Glutamatergic neuron (in vitro differentiated cells): ENCODE results near the gene CEBPA. TPM values are rescaled to one million over a fixed set of nuclear protein-coding genes. Genes with fewer than 3 reads are reported as not detected.
"Not testable (repeated sequence)": the region's sequence is repeated elsewhere in the genome, so short reads cannot be mapped to it uniquely, and the experiment has no call there.

Source experiments
- DNase-seq: peaks from one replicate; pipeline ENCODE4 v3.0.0; 2022
- H3K27ac Mint-ChIP-seq: one replicate; pipeline ENCODE4 v1.8.0; 2020; ENCODE audit warnings: mild to moderate bottlenecking, mixed read lengths, inconsistent platforms; ENCODE audit not compliant: unreplicated experiment
- H3K27me3 Mint-ChIP-seq: one replicate; pipeline ENCODE4 v1.8.0; 2020; ENCODE audit warnings: mild to moderate bottlenecking, moderate library complexity, mixed read lengths, inconsistent platforms; ENCODE audit not compliant: unreplicated experiment
- H3K36me3 Mint-ChIP-seq: one replicate; pipeline ENCODE4 v1.8.0; 2020; ENCODE audit warnings: mild to moderate bottlenecking, mixed read lengths, inconsistent platforms; ENCODE audit not compliant: unreplicated experiment
- H3K4me1 Mint-ChIP-seq: one replicate; pipeline ENCODE4 v1.8.0; 2020; ENCODE audit warnings: mild to moderate bottlenecking, low read depth, mixed read lengths, inconsistent platforms; ENCODE audit not compliant: unreplicated experiment
- H3K4me3 Mint-ChIP-seq: one replicate; pipeline ENCODE4 v1.8.0; 2020; ENCODE audit warnings: mild to moderate bottlenecking, mixed read lengths, inconsistent platforms; ENCODE audit not compliant: unreplicated experiment
- H3K9me3 Mint-ChIP-seq: one replicate; pipeline ENCODE4 v1.8.0; 2020; ENCODE audit warnings: mild to moderate bottlenecking, moderate library complexity, mixed read lengths, inconsistent platforms; ENCODE audit not compliant: unreplicated experiment
- CTCF ChIP-seq: fragments of 200-600 bp; sonication (generic); IDR thresholded peaks from one replicate; pipeline ENCODE4 v1.5.0; 2021; ENCODE audit not compliant: partially characterized antibody, unreplicated experiment
- total RNA-seq: library from RNA; stranded (reverse); fragmentation: NEBNext Ultra II Directional; extraction: Animal tissue kit (Norgen Biotek cat#: 25700); gene quantifications from one replicate; pipeline ENCODE4 v1.2.1, GENCODE V29; 2021; ENCODE audit not compliant: unreplicated experiment

The CEBPA gene
- total RNA-seq, 1 donor from 2014 or later = 0.66 TPM

- DNase-seq = no peak
- no peak overlapping the region for H3K27ac Mint-ChIP-seq
- no peak for TF ChIP-seq CTCF
- H3K27me3 Mint-ChIP-seq = peaks cover 2% of the 10 kb centered on the region
- no peaks in the 10 kb centered on the region for H3K4me1 Mint-ChIP-seq
- H3K36me3 Mint-ChIP-seq = peaks cover 14% of the 10 kb centered on the region
- H3K4me3 Mint-ChIP-seq = no peak overlapping the region
- H3K9me3 Mint-ChIP-seq = peaks cover 7% of the 10 kb centered on the region
Observed at GRCh38 chr19:33317517-33317916, 15.2 kb upstream of the CEBPA start.

GRCh38 chr19:33316541-33317264 is 14.4 kb upstream of the CEBPA start:
- no peaks in the 10 kb centered on the region for H3K4me1 Mint-ChIP-seq
- peaks cover 2% of the 10 kb centered on the region for H3K27me3 Mint-ChIP-seq
- no peak overlapping the region for H3K4me3 Mint-ChIP-seq
- peaks cover 7% of the 10 kb centered on the region for H3K9me3 Mint-ChIP-seq
- TF ChIP-seq CTCF = no peak
- DNase-seq = no peak
- no peak overlapping the region for H3K27ac Mint-ChIP-seq
- peaks cover 14% of the 10 kb centered on the region for H3K36me3 Mint-ChIP-seq

GRCh38 chr19:33312808-33313207 is 10.5 kb upstream of the CEBPA start:
- H3K27ac Mint-ChIP-seq, H3K36me3 Mint-ChIP-seq, H3K9me3 Mint-ChIP-seq, H3K4me1 Mint-ChIP-seq, H3K4me3 Mint-ChIP-seq, DNase-seq, H3K27me3 Mint-ChIP-seq: not testable (repeated sequence)

GRCh38 chr19:33312065-33312464 is 9.7 kb upstream of the CEBPA start:
- H3K36me3 Mint-ChIP-seq = no peaks in the 10 kb centered on the region
- no peak overlapping the region for H3K4me3 Mint-ChIP-seq
- peaks cover 2% of the 10 kb centered on the region for H3K9me3 Mint-ChIP-seq
- peaks cover 2% of the 10 kb centered on the region for H3K27me3 Mint-ChIP-seq
- H3K27ac Mint-ChIP-seq = no peak overlapping the region
- no peak for DNase-seq
- TF ChIP-seq CTCF = no peak
- no peaks in the 10 kb centered on the region for H3K4me1 Mint-ChIP-seq

- no peaks in the 10 kb centered on the region for H3K4me1 Mint-ChIP-seq
Observed at GRCh38 chr19:33311326-33311682, 9.0 kb upstream of the CEBPA start.

More at GRCh38 chr19:33311326-33311682, 9.0 kb upstream of the CEBPA start:
- H3K9me3 Mint-ChIP-seq = no peaks in the 10 kb centered on the region
- no peaks in the 10 kb centered on the region for H3K27me3 Mint-ChIP-seq
- no peak overlapping the region for H3K4me3 Mint-ChIP-seq
- no peak for DNase-seq
- H3K36me3 Mint-ChIP-seq = no peaks in the 10 kb centered on the region
- no peak for TF ChIP-seq CTCF
- H3K27ac Mint-ChIP-seq = no peak overlapping the region
